ENCODE measurements around the gene CCDC83.
"Not testable (repeated sequence)": the region's sequence is repeated elsewhere in the genome, so short reads cannot be mapped to it uniquely, and the experiment has no call there.

Gene CCDC83

DNA sequence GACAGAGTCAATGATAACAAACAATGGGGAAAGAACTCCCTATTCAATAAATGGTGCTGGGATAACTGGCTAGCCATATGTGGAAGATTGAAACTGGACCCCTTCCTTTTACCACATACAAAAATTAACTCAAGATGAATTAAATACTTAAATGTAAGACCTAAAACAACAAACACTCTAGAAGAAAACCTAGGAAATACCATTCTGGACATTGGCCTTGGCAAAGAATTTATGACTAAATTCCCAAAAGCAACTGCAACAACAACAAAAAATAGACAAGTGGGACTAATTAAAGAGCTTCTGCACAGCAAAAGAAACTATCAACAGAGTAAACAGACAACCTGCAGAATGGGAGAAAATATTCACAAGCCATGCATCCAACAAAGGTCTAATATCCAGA, 4.4 kb downstream of the CCDC83 start:
- not testable (repeated sequence) for H3K9ac ChIP-seq (ENCODE audit: low read length); H3K27me3 ChIP-seq (ENCODE audit: control insufficient read depth, insufficient read depth, low read length); H3K9me3 ChIP-seq (ENCODE audit: control insufficient read depth, low read depth, low read length); H3K4me1 ChIP-seq (ENCODE audit: control insufficient read depth, low read depth, low read length); H3K36me3 ChIP-seq (ENCODE audit: control insufficient read depth, low read depth, low read length); H3K27ac ChIP-seq (ENCODE audit: low read length); H3K4me3 ChIP-seq (ENCODE audit: low read length)

DNA sequence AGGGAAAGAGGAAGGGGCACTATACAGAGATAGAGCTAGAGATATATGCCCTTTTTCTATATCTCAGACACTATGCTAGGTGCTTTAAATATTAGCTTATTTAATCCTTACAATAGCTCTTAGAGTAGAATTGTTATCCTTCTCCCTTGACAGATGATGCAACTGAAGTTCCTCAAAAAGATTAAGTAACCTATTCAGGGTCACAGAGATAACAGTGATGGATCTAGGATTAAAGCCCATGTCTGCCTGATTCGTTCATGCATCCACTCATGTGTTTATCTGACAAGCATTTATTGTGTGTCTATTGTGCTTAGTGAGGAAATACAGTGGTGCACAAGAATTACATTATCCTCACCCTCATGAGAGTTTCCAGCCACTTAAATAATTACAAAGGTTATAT, 8.7 kb downstream of the CCDC83 start:
- Histone ChIP-seq H3K27ac (ENCODE audit: low read length) (no peak overlapping the region), H3K4me3 (ENCODE audit: low read length) (no peak overlapping the region), H3K36me3 (ENCODE audit: control insufficient read depth, low read depth, low read length) (no peaks in the 10 kb centered on the region), H3K9me3 (ENCODE audit: control insufficient read depth, low read depth, low read length) (no peaks in the 10 kb centered on the region), H3K9ac (ENCODE audit: low read length) (no peak overlapping the region), H3K4me1 (ENCODE audit: control insufficient read depth, low read depth, low read length) (no peaks in the 10 kb centered on the region), H3K27me3 (ENCODE audit: control insufficient read depth, insufficient read depth, low read length) (no peaks in the 10 kb centered on the region)

DNA sequence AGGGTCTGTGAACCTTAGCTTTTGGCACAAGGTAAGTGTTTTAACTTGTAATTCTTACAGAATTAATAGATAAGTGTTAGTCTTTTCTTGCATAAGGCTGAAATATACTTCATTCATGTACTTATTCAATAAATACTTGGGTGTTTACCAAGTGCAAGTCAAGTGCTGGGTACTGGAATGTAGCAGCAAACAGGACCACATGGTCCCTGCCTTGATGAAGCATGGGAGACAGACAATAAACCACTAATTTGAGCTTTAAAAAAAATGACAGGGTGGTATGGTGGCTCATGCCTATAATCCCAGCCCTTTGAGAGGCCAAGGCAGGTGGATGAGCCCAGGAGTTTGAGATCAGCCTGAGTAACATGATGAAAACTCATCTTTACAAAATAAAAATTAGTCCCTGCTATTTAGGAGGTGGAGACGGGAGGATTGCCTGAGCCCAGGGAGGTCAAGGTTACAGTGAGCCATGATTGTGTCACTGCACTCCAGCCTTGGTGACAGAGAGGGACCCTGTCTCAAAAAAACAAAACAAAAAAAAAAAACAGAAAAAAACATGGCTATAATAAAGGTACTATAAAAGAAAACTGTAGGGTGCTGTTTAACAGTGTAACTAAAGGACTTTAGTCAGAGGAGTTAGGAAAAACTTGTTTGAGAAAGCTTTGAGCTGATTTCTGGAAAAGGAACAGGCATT, 11.1 kb downstream of the CCDC83 start:
- no peak overlapping the region for H3K9ac ChIP-seq (ENCODE audit: low read length)
- no peaks in the 10 kb centered on the region for H3K4me1 ChIP-seq (ENCODE audit: control insufficient read depth, low read depth, low read length)
- no peaks in the 10 kb centered on the region for H3K9me3 ChIP-seq (ENCODE audit: control insufficient read depth, low read depth, low read length)
- H3K4me3 ChIP-seq (ENCODE audit: low read length) = no peak overlapping the region
- no peaks in the 10 kb centered on the region for H3K36me3 ChIP-seq (ENCODE audit: control insufficient read depth, low read depth, low read length)
- no peak overlapping the region for H3K27ac ChIP-seq (ENCODE audit: low read length)
- no peaks in the 10 kb centered on the region for H3K27me3 ChIP-seq (ENCODE audit: control insufficient read depth, insufficient read depth, low read length)

DNA sequence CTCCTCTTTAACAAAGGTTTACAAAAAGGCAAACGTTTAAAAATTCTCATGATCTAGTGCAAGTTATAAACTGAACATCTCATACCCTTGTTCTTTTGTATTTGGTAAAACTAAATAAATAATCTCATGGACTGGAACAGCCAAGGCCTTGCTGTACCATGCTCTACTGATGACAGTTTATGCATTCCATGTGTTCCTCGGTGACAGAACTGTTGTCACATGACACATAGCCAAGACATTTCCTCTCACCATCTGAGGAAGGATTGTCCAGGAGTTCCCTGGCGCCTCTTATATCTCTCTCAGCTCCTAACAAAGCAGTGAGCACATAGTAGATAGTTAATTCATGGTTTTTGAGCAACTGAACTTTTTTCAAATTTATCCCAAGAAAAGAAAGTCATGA, 12.6 kb downstream of the CCDC83 start:
- Histone ChIP-seq H3K4me3 (ENCODE audit: low read length) (no peak overlapping the region), H3K36me3 (ENCODE audit: control insufficient read depth, low read depth, low read length) (no peaks in the 10 kb centered on the region), H3K27me3 (ENCODE audit: control insufficient read depth, insufficient read depth, low read length) (no peaks in the 10 kb centered on the region), H3K9ac (ENCODE audit: low read length) (no peak overlapping the region), H3K27ac (ENCODE audit: low read length) (no peak overlapping the region), H3K4me1 (ENCODE audit: control insufficient read depth, low read depth, low read length) (no peaks in the 10 kb centered on the region), H3K9me3 (ENCODE audit: control insufficient read depth, low read depth, low read length) (no peaks in the 10 kb centered on the region)

DNA sequence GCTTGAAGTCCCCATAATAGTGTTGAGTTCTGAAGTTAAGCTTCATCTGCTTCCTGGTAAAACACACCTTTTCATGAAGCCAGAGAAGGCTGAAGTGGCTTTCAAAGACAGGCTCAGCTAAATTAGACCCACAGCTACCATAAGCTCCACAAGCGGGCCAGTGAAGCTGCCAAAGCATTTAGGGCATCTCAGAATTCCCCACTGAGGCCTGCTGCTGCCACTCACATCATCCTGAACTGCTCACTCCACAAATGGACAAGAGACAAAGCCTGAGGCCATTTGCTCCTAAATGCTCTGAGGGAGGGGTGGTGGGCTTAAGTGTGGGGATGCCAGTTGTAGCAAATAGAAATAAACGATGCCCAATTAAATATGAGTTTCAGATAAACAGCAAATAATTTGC, 14.6 kb downstream of the CCDC83 start:
- no peak overlapping the region for H3K4me3 ChIP-seq (ENCODE audit: low read length)
- no peaks in the 10 kb centered on the region for H3K27me3 ChIP-seq (ENCODE audit: control insufficient read depth, insufficient read depth, low read length)
- H3K36me3 ChIP-seq (ENCODE audit: control insufficient read depth, low read depth, low read length) = no peaks in the 10 kb centered on the region
- no peak overlapping the region for H3K9ac ChIP-seq (ENCODE audit: low read length)
- no peaks in the 10 kb centered on the region for H3K4me1 ChIP-seq (ENCODE audit: control insufficient read depth, low read depth, low read length)
- H3K9me3 ChIP-seq (ENCODE audit: control insufficient read depth, low read depth, low read length) = no peaks in the 10 kb centered on the region
- no peak overlapping the region for H3K27ac ChIP-seq (ENCODE audit: low read length)

DNA sequence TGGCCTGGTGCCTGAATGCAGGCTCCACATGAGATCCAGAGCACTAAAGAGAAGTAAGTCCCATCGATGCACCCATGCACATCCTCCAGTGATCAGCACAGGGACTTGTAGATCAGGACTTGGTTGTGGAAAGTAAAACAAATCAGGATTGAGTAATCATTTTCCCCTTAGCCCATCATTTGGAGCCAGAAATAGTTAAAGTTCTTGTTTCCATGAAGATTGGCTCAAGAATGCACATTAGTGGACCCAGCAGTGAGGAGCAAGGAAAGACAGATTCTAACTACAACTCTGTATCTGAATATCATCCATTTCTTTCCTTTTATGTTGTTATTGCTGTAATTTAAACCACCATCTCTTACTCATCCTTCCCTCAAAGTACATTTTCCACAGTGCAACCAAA, 19.1 kb downstream of the CCDC83 start:
- Histone ChIP-seq H3K27ac (ENCODE audit: low read length) (no peak overlapping the region), H3K4me3 (ENCODE audit: low read length) (no peak overlapping the region), H3K4me1 (ENCODE audit: control insufficient read depth, low read depth, low read length) (no peaks in the 10 kb centered on the region), H3K27me3 (ENCODE audit: control insufficient read depth, insufficient read depth, low read length) (no peaks in the 10 kb centered on the region), H3K36me3 (ENCODE audit: control insufficient read depth, low read depth, low read length) (no peaks in the 10 kb centered on the region), H3K9ac (ENCODE audit: low read length) (no peak overlapping the region), H3K9me3 (ENCODE audit: control insufficient read depth, low read depth, low read length) (no peaks in the 10 kb centered on the region)

DNA sequence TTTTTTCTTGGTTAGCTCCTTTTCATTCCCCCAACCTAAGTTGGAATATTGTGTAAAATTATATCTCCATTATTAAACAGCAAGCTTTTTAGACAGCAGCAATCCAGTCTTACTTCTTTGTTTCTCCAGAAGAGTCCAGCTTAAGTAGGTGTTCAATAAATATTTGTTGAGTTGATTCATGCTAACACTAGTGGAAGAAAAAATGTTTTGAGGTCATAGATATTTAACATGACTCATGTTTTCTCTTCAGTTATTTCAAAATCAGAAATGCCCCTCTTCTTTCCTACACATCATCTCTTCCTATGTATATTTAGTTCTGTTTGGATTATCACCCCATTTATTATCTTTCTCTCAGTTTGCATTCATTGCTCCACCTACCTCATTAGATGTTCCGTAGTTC, 20.3 kb downstream of the CCDC83 start:
- Histone ChIP-seq H3K4me3 (ENCODE audit: low read length) (no peak overlapping the region), H3K36me3 (ENCODE audit: control insufficient read depth, low read depth, low read length) (no peaks in the 10 kb centered on the region), H3K4me1 (ENCODE audit: control insufficient read depth, low read depth, low read length) (no peaks in the 10 kb centered on the region), H3K9me3 (ENCODE audit: control insufficient read depth, low read depth, low read length) (no peaks in the 10 kb centered on the region), H3K9ac (ENCODE audit: low read length) (no peak overlapping the region), H3K27ac (ENCODE audit: low read length) (no peak overlapping the region), H3K27me3 (ENCODE audit: control insufficient read depth, insufficient read depth, low read length) (no peaks in the 10 kb centered on the region)

DNA sequence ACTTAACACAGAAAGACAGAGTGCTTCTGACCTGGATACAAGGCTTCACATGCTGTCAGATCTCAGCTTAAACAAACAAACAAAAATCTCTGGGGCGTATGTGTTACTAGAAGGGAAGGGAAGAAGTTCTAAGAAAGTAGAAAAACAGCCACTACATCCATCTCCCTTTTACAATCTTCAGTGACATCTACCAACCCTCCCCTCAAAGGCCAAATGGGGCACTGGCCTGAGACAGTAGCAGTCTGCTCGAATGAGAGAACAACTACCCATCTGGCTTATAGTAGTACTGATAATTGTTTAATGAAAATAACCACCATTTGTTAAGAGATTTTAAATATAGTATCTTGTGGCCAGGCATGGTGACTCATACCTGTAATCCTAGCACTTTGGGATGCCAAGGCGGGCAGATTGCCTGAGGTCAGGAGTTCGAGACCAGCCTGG, 29.4 kb downstream of the CCDC83 start:
- no peak overlapping the region for H3K27ac ChIP-seq (ENCODE audit: low read length)
- no peak overlapping the region for H3K4me3 ChIP-seq (ENCODE audit: low read length)
- no peaks in the 10 kb centered on the region for H3K4me1 ChIP-seq (ENCODE audit: control insufficient read depth, low read depth, low read length)
- H3K36me3 ChIP-seq (ENCODE audit: control insufficient read depth, low read depth, low read length) = no peaks in the 10 kb centered on the region
- H3K27me3 ChIP-seq (ENCODE audit: control insufficient read depth, insufficient read depth, low read length) = no peaks in the 10 kb centered on the region
- no peaks in the 10 kb centered on the region for H3K9me3 ChIP-seq (ENCODE audit: control insufficient read depth, low read depth, low read length)
- no peak overlapping the region for H3K9ac ChIP-seq (ENCODE audit: low read length)

DNA sequence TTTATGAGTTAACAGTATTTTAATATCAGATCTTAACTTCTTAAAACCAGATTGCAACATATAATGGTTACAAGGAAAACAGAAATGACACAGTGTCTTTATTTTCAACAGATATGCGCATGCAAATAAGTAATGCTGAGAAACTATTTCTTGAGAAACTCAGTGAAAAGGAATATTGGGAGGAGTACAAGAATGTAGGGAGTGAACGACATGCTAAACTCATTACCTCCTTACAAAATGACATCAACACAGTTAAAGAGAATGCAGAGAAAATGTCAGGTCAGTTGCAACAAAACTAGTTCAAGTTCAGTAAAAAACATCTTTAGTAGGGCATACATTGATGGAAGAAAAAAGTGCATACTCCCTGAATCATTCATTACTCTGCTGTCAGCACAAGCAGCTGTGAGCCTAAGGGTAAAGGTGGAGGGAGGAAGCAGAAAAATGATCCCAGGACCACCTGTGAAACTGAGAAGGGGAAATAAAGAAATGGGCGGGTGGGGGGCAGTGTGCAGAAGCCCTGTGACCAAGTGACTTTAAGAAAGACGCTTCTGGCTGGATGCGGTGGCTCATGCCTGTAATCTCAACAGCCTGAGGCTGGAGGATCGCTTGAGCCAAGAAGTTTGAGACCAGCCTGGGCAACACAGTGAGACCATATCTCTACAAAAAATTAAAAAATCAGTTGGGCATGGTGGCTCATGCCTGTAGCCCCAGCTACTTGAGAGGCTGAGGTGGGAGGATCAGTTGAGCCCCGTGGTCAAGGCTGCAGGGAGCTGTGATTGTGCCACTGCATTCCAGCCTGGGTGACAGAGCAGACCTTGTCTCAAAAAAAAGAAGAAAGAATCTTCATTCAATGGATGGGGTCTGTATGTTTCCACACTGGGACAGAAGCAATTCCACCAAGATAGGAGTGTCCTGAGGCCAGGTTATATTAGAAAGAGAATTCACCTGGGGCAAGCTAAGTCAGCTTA, 31.2 kb downstream of the CCDC83 start:
- Histone ChIP-seq H3K4me3 (ENCODE audit: low read length) (no peak overlapping the region), H3K4me1 (ENCODE audit: control insufficient read depth, low read depth, low read length) (no peaks in the 10 kb centered on the region), H3K9ac (ENCODE audit: low read length) (no peak overlapping the region), H3K27me3 (ENCODE audit: control insufficient read depth, insufficient read depth, low read length) (no peaks in the 10 kb centered on the region), H3K9me3 (ENCODE audit: control insufficient read depth, low read depth, low read length) (no peaks in the 10 kb centered on the region), H3K36me3 (ENCODE audit: control insufficient read depth, low read depth, low read length) (no peaks in the 10 kb centered on the region), H3K27ac (ENCODE audit: low read length) (no peak overlapping the region)

DNA sequence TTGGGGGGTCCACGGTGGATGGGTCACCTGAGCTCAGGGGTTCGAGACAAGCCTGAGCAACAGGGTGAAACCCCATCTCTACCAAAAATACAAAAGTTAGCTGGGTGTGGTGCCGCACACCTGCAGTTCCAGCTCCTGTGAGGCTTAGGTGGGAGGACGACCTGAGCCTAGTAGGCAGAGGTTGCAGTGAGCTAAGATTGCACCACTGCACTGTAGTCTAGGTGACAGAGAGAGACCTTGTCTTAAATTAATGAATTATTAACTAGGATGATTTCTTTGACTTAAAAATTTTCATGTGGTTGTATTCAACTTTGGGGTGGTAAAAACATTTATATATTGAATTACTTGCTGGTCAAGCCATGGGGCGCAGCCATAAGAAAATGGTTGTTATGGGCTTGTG, 33.9 kb downstream of the CCDC83 start:
- Histone ChIP-seq H3K9me3 (ENCODE audit: control insufficient read depth, low read depth, low read length) (no peaks in the 10 kb centered on the region), H3K27ac (ENCODE audit: low read length) (no peak overlapping the region), H3K9ac (ENCODE audit: low read length) (no peak overlapping the region), H3K4me3 (ENCODE audit: low read length) (no peak overlapping the region), H3K27me3 (ENCODE audit: control insufficient read depth, insufficient read depth, low read length) (no peaks in the 10 kb centered on the region), H3K36me3 (ENCODE audit: control insufficient read depth, low read depth, low read length) (no peaks in the 10 kb centered on the region), H3K4me1 (ENCODE audit: control insufficient read depth, low read depth, low read length) (no peaks in the 10 kb centered on the region)

DNA sequence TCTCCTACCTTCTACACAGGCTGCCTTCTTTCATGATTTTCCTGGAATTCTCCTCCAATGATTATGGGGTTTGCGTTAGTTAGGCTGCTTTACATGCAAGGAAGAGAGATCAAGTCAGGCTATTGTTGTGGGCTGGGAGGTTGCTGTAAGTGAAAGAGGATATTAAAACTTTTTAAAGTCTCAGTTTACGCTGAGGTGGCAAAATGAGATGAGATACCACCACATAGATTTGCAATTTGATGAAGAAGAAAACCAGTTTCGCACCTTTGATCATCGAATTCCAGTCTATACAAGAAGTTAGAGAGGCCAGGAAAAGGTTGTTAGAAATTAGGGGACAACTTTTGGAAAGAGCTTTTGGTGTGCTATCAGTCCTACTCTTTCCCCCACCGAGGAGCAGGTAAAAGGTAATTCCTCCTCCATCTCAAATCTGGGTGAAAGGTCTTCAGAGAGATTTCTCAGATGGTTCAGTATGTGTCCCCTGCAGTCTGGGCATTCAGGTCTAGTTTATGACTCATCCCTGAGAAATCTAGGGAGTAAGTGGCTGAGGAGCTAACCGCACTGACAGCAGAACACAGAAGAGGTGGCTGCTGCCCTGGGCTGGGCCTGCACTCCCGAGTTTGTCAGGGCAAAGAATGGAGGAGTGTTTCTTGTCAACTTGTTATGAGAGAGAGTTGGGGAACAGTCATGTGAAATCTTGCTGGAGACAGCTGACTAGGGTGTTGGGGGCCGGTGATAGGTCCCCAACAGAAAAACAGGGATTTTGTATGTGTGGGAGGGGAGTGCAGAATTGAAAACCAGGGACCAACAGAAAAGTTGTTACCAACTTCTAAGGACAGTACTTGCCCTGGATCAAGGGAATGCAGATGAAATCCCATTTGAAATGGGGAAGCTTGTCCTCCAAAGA, 34.7 kb downstream of the CCDC83 start:
- Histone ChIP-seq H3K36me3 (ENCODE audit: control insufficient read depth, low read depth, low read length) (no peaks in the 10 kb centered on the region), H3K9ac (ENCODE audit: low read length) (no peak overlapping the region), H3K27ac (ENCODE audit: low read length) (no peak overlapping the region), H3K9me3 (ENCODE audit: control insufficient read depth, low read depth, low read length) (no peaks in the 10 kb centered on the region), H3K27me3 (ENCODE audit: control insufficient read depth, insufficient read depth, low read length) (no peaks in the 10 kb centered on the region), H3K4me3 (ENCODE audit: low read length) (no peak overlapping the region), H3K4me1 (ENCODE audit: control insufficient read depth, low read depth, low read length) (no peaks in the 10 kb centered on the region)
